Karpas-422 (cell line): ENCODE results near the gene RUNX2. TPM values are rescaled to one million over a fixed set of nuclear protein-coding genes. Genes with fewer than 3 reads are reported as not detected.

Experiments
- DNase-seq: peaks from one replicate; pipeline ENCODE4 v3.0.0-alpha.2; 2015
- H2AFZ ChIP-seq: fragments of 200-600 bp; sonication (generic); 2 replicates; pipeline ENCODE4 v1.6.1; 2014; ENCODE audit warnings: antibody characterized with exemption, low read length, mixed read lengths
- H3K27ac ChIP-seq: fragments of 200-600 bp; sonication (generic); 2 replicates; pipeline ENCODE4 v1.5.1; 2014; ENCODE audit warnings: mild to moderate bottlenecking, low read length, moderate library complexity
- H3K27me3 ChIP-seq: fragments of 200-600 bp; sonication (generic); 2 replicates; pipeline ENCODE4 v1.6.1; 2014; ENCODE audit warnings: low read length, mixed read lengths
- H3K36me3 ChIP-seq: fragments of 200-600 bp; sonication (generic); 2 replicates; pipeline ENCODE4 v1.6.1; 2014; ENCODE audit warnings: low read length, mixed read lengths; ENCODE audit not compliant: insufficient read depth
- H3K4me1 ChIP-seq: fragments of 200-600 bp; sonication (generic); 2 replicates; pipeline ENCODE4 v1.6.1; 2014; ENCODE audit warnings: mild to moderate bottlenecking, low read length, mixed read lengths
- H3K4me2 ChIP-seq: fragments of 200-600 bp; sonication (generic); 2 replicates; pipeline ENCODE4 v1.6.1; 2014; ENCODE audit warnings: low read length, low read depth, mild to moderate bottlenecking; ENCODE audit not compliant: poor library complexity, severe bottlenecking
- H3K4me3 ChIP-seq: fragments of 200-600 bp; sonication (generic); 2 replicates; pipeline ENCODE4 v1.5.1; 2014; ENCODE audit warnings: mild to moderate bottlenecking, antibody characterized with exemption, low read length, mixed read lengths
- H3K79me2 ChIP-seq: fragments of 200-600 bp; sonication (generic); 2 replicates; pipeline ENCODE4 v1.6.1; 2014; ENCODE audit warnings: mild to moderate bottlenecking, low read length, mixed read lengths
- H3K9ac ChIP-seq: fragments of 200-600 bp; sonication (generic); 2 replicates; pipeline ENCODE4 v1.6.0; 2014; ENCODE audit warnings: low read length
- H3K9me2 ChIP-seq: fragments of 200-600 bp; sonication (generic), shearing (Covaris generic); replicated peaks from 2 replicates; pipeline ENCODE4 v1.6.0; 2014; ENCODE audit warnings: mild to moderate bottlenecking, low read length, moderate library complexity; ENCODE audit not compliant: insufficient read depth
- H3K9me3 ChIP-seq: fragments of 300-700, 200-600 bp; sonication (generic); 2 replicates; pipeline ENCODE4 v1.6.1; 2014; ENCODE audit warnings: low read length, mixed read lengths
- H4K20me1 ChIP-seq: fragments of 200-600 bp; sonication (generic); 2 replicates; pipeline ENCODE4 v1.6.1; 2014; ENCODE audit warnings: mild to moderate bottlenecking, antibody characterized with exemption, low read length, low read depth; ENCODE audit not compliant: insufficient read depth
- total RNA-seq: library from RNA; depleted of rRNA; stranded (reverse); fragments of >200 nt; shearing (Covaris generic); gene quantifications from 2 replicates; pipeline ENCODE4 v1.2.3, GENCODE V29; 2014; ENCODE audit warnings: low replicate concordance

RUNX2 gene
- total RNA-seq, 1 experiment from 2014 or later: 0.19 TPM

- Histone ChIP-seq H3K27me3 (no peaks in the 10 kb centered on the region), H3K9me2 (no peaks in the 10 kb centered on the region), H3K36me3 (no peaks in the 10 kb centered on the region), H3K4me3 (no peak overlapping the region), H3K4me2 (no peak overlapping the region), H2AFZ (no peak overlapping the region), H3K4me1 (peaks cover 5% of the 10 kb centered on the region), H3K9me3 (no peaks in the 10 kb centered on the region), H3K27ac (no peak overlapping the region), H4K20me1 (no peaks in the 10 kb centered on the region), H3K79me2 (no peaks in the 10 kb centered on the region), H3K9ac (no peak overlapping the region)
- DNase-seq: no peak
These were observed 181.3 kb downstream of the RUNX2 start for GRCh38 chr6:45509426-45509825.

DNA sequence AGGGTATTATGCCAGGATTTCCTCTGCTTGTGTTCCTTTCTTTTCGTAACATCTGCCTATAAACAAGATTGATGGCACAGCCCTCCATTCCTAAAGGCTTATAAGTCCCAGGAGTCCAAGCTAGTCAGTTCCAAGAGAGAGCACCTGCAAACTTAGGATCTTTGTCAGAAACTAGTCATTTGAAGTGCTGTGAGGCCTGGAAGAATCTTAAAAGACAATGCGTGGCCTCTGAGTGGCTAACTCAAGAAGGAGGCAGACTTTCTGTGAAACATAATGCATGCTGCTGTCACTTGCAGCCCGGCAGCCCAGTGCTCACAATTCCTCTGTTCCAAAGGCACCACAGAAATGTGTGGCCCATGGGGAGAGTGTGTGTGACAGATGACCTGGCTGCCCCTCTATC lies 184.6 kb downstream of the RUNX2 start:
- Histone ChIP-seq H4K20me1 (no peaks in the 10 kb centered on the region), H3K79me2 (no peaks in the 10 kb centered on the region), H2AFZ (no peak overlapping the region), H3K27me3 (no peaks in the 10 kb centered on the region), H3K27ac (no peak overlapping the region), H3K36me3 (no peaks in the 10 kb centered on the region), H3K4me2 (no peak overlapping the region), H3K9me3 (no peaks in the 10 kb centered on the region), H3K9me2 (no peaks in the 10 kb centered on the region), H3K4me3 (no peak overlapping the region), H3K9ac (no peak overlapping the region), H3K4me1 (no peaks in the 10 kb centered on the region)
- no peak for DNase-seq

GRCh38 chr6:45513213-45513618 lies 185.1 kb downstream of the RUNX2 start:
- Histone ChIP-seq H3K27ac (no peak overlapping the region), H3K36me3 (no peaks in the 10 kb centered on the region), H3K27me3 (no peaks in the 10 kb centered on the region), H4K20me1 (no peaks in the 10 kb centered on the region), H3K4me2 (no peak overlapping the region), H3K9ac (no peak overlapping the region), H3K9me2 (no peaks in the 10 kb centered on the region), H3K79me2 (no peaks in the 10 kb centered on the region), H3K4me3 (no peak overlapping the region), H2AFZ (no peak overlapping the region), H3K9me3 (no peaks in the 10 kb centered on the region), H3K4me1 (no peaks in the 10 kb centered on the region)
- DNase-seq: no peak

GRCh38 chr6:45513843-45514242 lies 185.7 kb downstream of the RUNX2 start:
- H3K27me3 ChIP-seq: no peaks in the 10 kb centered on the region
- H3K9me3 ChIP-seq: no peaks in the 10 kb centered on the region
- no peaks in the 10 kb centered on the region for H4K20me1 ChIP-seq
- no peak overlapping the region for H3K4me2 ChIP-seq
- H3K79me2 ChIP-seq: no peaks in the 10 kb centered on the region
- H3K36me3 ChIP-seq: no peaks in the 10 kb centered on the region
- no peak overlapping the region for H2AFZ ChIP-seq
- H3K4me1 ChIP-seq: no peaks in the 10 kb centered on the region
- DNase-seq: no peak
- H3K4me3 ChIP-seq: no peak overlapping the region
- H3K9me2 ChIP-seq: no peaks in the 10 kb centered on the region
- no peak overlapping the region for H3K27ac ChIP-seq
- H3K9ac ChIP-seq: no peak overlapping the region

GRCh38 chr6:45514454-45515230 lies 186.5 kb downstream of the RUNX2 start:
- no peak for DNase-seq
- Histone ChIP-seq H3K27ac (no peak overlapping the region), H3K4me3 (no peak overlapping the region), H3K4me1 (no peaks in the 10 kb centered on the region), H3K9me3 (no peaks in the 10 kb centered on the region), H3K4me2 (no peak overlapping the region), H3K79me2 (no peaks in the 10 kb centered on the region), H3K36me3 (no peaks in the 10 kb centered on the region), H3K9ac (no peak overlapping the region), H3K9me2 (no peaks in the 10 kb centered on the region), H4K20me1 (no peaks in the 10 kb centered on the region), H2AFZ (no peak overlapping the region), H3K27me3 (no peaks in the 10 kb centered on the region)

GRCh38 chr6:45518013-45518720 lies 190.0 kb downstream of the RUNX2 start:
- H3K9me3 ChIP-seq: no peaks in the 10 kb centered on the region
- H3K9ac ChIP-seq: no peak overlapping the region
- DNase-seq: no peak
- H3K4me3 ChIP-seq: no peak overlapping the region
- H3K9me2 ChIP-seq: no peaks in the 10 kb centered on the region
- H2AFZ ChIP-seq: no peak overlapping the region
- no peaks in the 10 kb centered on the region for H4K20me1 ChIP-seq
- no peak overlapping the region for H3K4me2 ChIP-seq
- no peaks in the 10 kb centered on the region for H3K4me1 ChIP-seq
- H3K27ac ChIP-seq: no peak overlapping the region
- 0 out of 2 replicates have a peak, but pooled peaks cover 3% of the 10 kb centered on the region for H3K27me3 ChIP-seq
- H3K79me2 ChIP-seq: no peaks in the 10 kb centered on the region
- H3K36me3 ChIP-seq: no peaks in the 10 kb centered on the region

DNA sequence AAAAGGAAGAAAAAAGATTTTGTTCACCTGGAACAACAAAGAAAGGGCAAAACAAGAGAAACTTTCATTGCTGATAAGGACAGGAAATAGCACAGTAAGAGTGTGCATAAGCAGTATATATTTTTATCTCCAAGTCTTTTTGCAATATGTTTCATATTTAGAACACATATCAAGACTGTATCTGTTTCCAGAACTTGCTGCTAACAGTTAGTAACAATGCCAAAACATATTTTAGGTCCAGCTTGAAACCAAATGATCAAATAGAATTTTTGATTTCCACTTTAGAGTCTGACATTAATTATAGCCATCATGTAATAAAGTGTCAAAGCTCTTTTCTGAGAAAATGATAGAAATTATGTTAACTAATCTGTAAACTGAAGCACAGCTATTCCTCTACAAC lies 193.1 kb downstream of the RUNX2 start:
- no peak overlapping the region for H2AFZ ChIP-seq
- no peak overlapping the region for H3K9ac ChIP-seq
- no peaks in the 10 kb centered on the region for H3K4me1 ChIP-seq
- no peak overlapping the region for H3K4me3 ChIP-seq
- no peaks in the 10 kb centered on the region for H3K79me2 ChIP-seq
- no peaks in the 10 kb centered on the region for H3K36me3 ChIP-seq
- H3K9me2 ChIP-seq: no peaks in the 10 kb centered on the region
- H3K9me3 ChIP-seq: no peaks in the 10 kb centered on the region
- H3K4me2 ChIP-seq: no peak overlapping the region
- H3K27ac ChIP-seq: no peak overlapping the region
- DNase-seq: no peak
- 0 out of 2 replicates have a peak, but pooled peaks cover 3% of the 10 kb centered on the region for H3K27me3 ChIP-seq
- H4K20me1 ChIP-seq: no peaks in the 10 kb centered on the region

DNA sequence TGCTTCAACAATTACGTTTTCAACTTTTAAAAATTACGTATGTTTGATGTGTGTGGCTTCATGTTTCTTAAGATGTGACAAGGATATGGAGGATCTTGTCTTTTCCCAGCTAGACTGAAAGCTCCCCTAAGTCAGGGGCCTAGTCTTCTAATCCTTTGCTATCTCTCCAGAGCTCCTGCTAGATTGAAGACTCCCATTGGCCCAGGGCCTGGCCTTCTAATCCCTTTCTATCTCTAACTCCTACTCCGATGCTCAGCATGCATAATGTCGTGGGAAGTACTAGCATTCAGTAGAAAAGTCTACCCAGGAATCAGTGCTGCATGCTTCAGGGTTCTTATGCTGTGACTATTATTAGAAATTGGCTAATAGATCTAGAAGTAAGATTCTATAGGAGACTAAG lies 194.4 kb downstream of the RUNX2 start:
- Histone ChIP-seq H4K20me1 (no peaks in the 10 kb centered on the region), H3K9me2 (no peaks in the 10 kb centered on the region), H2AFZ (no peak overlapping the region), H3K36me3 (no peaks in the 10 kb centered on the region), H3K9ac (no peak overlapping the region), H3K79me2 (no peaks in the 10 kb centered on the region), H3K27ac (no peak overlapping the region), H3K27me3 (0 out of 2 replicates have a peak, but pooled peaks cover 3% of the 10 kb centered on the region), H3K4me2 (no peak overlapping the region), H3K9me3 (no peaks in the 10 kb centered on the region), H3K4me1 (no peaks in the 10 kb centered on the region), H3K4me3 (no peak overlapping the region)
- no peak for DNase-seq
